PFSK-1 (cell line): ENCODE results near the gene SCUBE1.

Source experiments
- FOXP2 ChIP-seq: optimal IDR thresholded peaks from 2 replicates; pipeline ENCODE3; 2011; ENCODE audit warnings: borderline replicate concordance, control low read depth, inconsistent platforms; ENCODE audit not compliant: insufficient read depth; ENCODE audit errors: extremely low read length, extremely low read depth
- POLR2AphosphoS5 ChIP-seq: IDR thresholded peaks from 2 replicates; pipeline ENCODE4 v1.6.1; 2012; ENCODE audit warnings: low read depth, mild to moderate bottlenecking, control low read depth, low read length, moderate library complexity
- REST ChIP-seq, 2 experiments: IDR thresholded peaks; 2 replicates each; pipeline versions ENCODE4 v1.6.1 to v1.8.0; 2011 to 2012; ENCODE audit warnings: low read depth in 2 of 2, low read length in 2 of 2, control low read depth in 1 of 2, inconsistent platforms in 1 of 2, mild to moderate bottlenecking in 1 of 2, moderate library complexity in 1 of 2; ENCODE audit not compliant: insufficient read depth in 1 of 2
- SIN3A ChIP-seq: IDR thresholded peaks from 2 replicates; pipeline ENCODE4 v1.6.1; 2012; ENCODE audit warnings: mild to moderate bottlenecking, low read length, moderate library complexity, borderline replicate concordance; ENCODE audit not compliant: insufficient read depth
- TAF1 ChIP-seq: IDR thresholded peaks from 2 replicates; pipeline ENCODE4 v1.6.1; 2012; ENCODE audit warnings: low read length, control low read depth, borderline replicate concordance; ENCODE audit not compliant: insufficient read depth

SCUBE1 gene

DNA sequence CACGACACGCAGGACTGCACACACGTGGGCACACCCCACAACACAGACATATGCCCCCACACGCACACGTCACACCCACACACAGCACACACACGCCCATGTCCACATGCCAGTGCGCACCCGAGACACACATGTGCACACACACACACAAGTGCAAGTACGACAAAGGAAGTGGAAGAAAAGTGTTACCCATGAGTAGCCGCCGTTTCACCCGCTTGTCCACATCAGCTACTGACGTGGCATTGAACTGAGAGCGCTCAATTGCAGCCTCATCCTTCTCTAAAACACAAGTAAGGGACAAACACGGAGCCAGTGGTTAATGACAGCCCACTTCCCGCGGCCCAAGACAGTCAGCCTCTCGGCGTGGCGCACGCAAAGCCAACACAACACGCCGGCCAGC, 87.9 kb downstream of the SCUBE1 start:
- TF ChIP-seq FOXP2 (no peak), REST (IDR thresholded peaks at IDR 0.05; ENCODE audit: insufficient read depth in 1 of 2, low read depth in 2 of 2, low read length in 2 of 2) (no peak), TAF1 (no peak), POLR2AphosphoS5 (no peak), SIN3A (no peak)

DNA sequence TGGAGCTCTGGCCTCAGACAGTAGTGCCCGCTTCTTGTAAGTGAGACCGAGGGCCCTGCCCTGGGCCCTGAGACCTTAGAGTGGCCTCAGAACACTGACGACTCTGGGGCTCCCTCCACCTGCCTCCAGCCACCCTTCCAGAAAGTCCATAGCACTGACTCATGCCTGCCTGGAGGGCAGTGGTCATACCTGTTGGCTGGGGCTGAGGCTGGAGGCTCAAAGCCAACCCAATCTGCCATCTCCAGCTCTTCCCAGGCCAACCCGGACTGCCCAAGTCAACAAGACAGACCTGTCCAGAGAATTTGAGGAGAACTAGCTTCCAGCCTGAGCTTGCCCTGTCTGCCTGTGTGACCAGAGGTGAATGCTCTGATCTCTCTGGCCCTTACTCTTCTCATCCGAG, 89.3 kb downstream of the SCUBE1 start:
- TF ChIP-seq FOXP2 (no peak), TAF1 (no peak), REST (IDR thresholded peaks at IDR 0.05; ENCODE audit: insufficient read depth in 1 of 2, low read depth in 2 of 2, low read length in 2 of 2) (no peak), SIN3A (no peak), POLR2AphosphoS5 (no peak)

GRCh38 chr22:43252319-43252718, 90.9 kb downstream of the SCUBE1 start:
- TF ChIP-seq FOXP2 (no peak), REST (IDR thresholded peaks at IDR 0.05; ENCODE audit: insufficient read depth in 1 of 2, low read depth in 2 of 2, low read length in 2 of 2) (no peak), TAF1 (no peak), SIN3A (no peak), POLR2AphosphoS5 (no peak)

DNA sequence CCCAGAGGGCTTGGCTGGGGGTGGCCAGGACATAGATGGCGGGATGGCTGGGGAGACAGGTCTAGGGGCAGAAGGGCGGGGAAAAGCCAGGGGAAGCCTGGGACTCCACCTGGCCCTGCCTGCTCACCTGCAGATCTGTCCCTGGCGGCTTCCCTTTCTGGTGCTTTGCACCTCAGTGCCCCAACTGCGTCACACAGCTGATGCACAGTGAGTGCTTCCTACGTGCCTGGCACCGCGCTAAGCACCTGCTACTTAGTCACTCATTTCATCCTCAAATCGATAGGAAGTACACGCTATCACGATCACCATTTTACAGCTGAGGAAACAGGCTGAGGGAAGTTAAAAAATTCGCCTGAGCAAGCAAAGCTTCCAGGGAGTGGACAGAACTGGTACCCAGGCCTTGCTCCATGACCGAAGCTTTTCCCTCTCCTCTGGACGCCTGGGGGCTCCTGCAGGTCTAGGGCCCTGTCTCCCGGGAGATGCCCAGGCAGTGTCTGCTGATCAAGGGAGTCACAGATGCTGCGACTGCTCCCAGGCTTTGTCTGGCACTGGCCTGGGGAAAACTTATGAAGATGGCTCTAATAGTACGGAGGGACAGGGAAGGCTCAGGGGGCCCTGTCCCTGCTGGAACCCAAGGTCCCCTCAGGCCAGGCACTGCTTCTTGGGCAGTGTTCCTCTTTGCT, 93.2 kb downstream of the SCUBE1 start:
- TF ChIP-seq FOXP2 (no peak), REST (IDR thresholded peaks at IDR 0.05; ENCODE audit: insufficient read depth in 1 of 2, low read depth in 2 of 2, low read length in 2 of 2) (no peak), SIN3A (no peak), TAF1 (no peak), POLR2AphosphoS5 (no peak)
